ENCODE data around the gene CNOT4. TPM values are rescaled to one million over a fixed set of nuclear protein-coding genes. Genes with fewer than 3 reads are reported as not detected.
"Not testable (repeated sequence)": the region's sequence is repeated elsewhere in the genome, so short reads cannot be mapped to it uniquely, and the experiment has no call there.

The CNOT4 gene
- total and polyA plus RNA-seq, 5 donors, result 9.9 to 33.1 (median 28.3) TPM

GRCh38 chr7:135449436-135449835, 60.5 kb downstream of the CNOT4 start:
- H3K9me3 ChIP-seq (ENCODE audit: control insufficient read depth, low read length), result no peaks in the 10 kb centered on the region
- no peaks in the 10 kb centered on the region for H3K27me3 ChIP-seq (ENCODE audit: control insufficient read depth, insufficient read depth)
- H3K27ac ChIP-seq (ENCODE audit: low read length), result no peak overlapping the region
- intact Hi-C loops (cut with DNase I), result no loop called here
- DNase-seq (no peak), ATAC-seq (no peak)
- H3K4me3 ChIP-seq (ENCODE audit: low read length), result no peak overlapping the region
- peaks cover 3% of the 10 kb centered on the region for H3K4me1 ChIP-seq (ENCODE audit: control insufficient read depth, insufficient read depth, low read length)

DNA sequence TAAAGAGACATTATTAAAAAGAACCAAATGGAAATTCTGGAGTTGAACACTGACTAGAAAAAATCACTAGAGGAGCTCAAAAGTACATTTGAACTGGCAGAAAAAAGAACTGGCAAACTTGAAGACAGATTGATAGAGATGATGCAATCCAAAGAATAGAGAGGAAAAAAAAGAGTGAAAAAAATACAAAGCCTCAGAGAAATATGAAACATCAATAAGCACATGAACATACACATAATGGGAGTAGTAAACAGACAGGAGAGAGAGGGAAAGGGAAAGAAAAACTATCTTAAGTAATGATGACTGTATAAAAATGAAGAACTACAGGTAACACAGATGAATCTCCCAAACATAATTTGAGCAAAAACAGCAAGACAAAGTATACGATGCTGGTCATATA, 61.1 kb downstream of the CNOT4 start:
- Histone ChIP-seq H3K27me3 (ENCODE audit: control insufficient read depth, insufficient read depth) (no peaks in the 10 kb centered on the region), H3K4me1 (ENCODE audit: control insufficient read depth, insufficient read depth, low read length) (peaks cover 3% of the 10 kb centered on the region), H3K27ac (ENCODE audit: low read length) (no peak overlapping the region), H3K4me3 (ENCODE audit: low read length) (no peak overlapping the region), H3K9me3 (ENCODE audit: control insufficient read depth, low read length) (no peaks in the 10 kb centered on the region)
- intact Hi-C loops (cut with DNase I), result no loop called here
- DNase-seq (no peak), ATAC-seq (no peak)
- 72% methylated on average over 1 of the region's 1 CpG for WGBS

DNA sequence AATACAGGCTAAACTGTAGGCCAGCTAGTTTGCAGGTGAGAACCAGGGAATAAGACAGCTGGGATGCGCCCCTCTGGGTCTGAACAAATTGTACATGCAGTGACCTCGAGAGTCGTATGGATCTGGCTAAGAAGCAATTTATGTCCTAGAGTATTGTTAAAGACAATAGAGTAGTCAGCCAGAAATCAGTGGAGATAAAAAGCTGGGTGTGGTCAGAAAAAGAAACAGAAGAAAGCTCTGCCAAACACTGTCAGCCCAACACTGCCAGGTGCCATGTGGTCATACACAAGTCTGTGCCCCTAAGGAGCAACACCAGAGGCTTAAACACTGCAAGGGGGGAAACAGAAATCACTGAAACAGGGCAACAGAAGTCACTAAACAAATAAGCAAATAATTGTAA, 62.2 kb downstream of the CNOT4 start:
- ATAC-seq, result peak; percentile 54 to 80
- 67% methylated on average over 3 of the region's 3 CpGs for WGBS
- Histone ChIP-seq H3K4me3 (ENCODE audit: low read length) (no peak overlapping the region), H3K9me3 (ENCODE audit: control insufficient read depth, low read length) (no peaks in the 10 kb centered on the region), H3K27me3 (ENCODE audit: control insufficient read depth, insufficient read depth) (no peaks in the 10 kb centered on the region), H3K27ac (ENCODE audit: low read length) (no peak overlapping the region), H3K4me1 (ENCODE audit: control insufficient read depth, insufficient read depth, low read length) (peaks cover 3% of the 10 kb centered on the region)
- DNase-seq, result peak in 2 of 3 donors; percentile 23 to 42
- intact Hi-C loops (cut with DNase I), result no loop called here

DNA sequence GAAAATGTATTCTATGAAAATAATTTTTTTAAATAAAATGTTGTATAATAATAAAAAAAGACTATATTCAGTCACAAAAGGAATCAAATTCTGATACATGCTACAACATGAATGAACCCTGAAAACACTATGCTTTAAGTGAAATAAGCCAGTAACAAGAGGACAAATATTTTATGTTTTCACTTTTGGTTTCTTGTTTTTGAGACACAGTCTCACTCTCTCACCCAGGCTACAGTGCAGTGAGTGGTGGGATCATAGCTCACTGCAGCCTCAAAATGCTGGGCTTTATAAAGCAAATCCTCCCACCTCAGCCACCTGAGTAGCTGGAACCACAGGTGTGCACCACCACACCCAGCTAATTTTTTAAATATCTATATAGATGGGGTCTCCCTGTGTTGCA, 64.2 kb downstream of the CNOT4 start:
- DNase-seq (no peak), ATAC-seq (no peak)
- no peaks in the 10 kb centered on the region for H3K9me3 ChIP-seq (ENCODE audit: control insufficient read depth, low read length)
- H3K4me1 ChIP-seq (ENCODE audit: control insufficient read depth, insufficient read depth, low read length), result peaks cover 3% of the 10 kb centered on the region
- intact Hi-C loops (cut with DNase I), result no loop called here
- H3K27me3 ChIP-seq (ENCODE audit: control insufficient read depth, insufficient read depth), result no peaks in the 10 kb centered on the region
- no peak overlapping the region for H3K4me3 ChIP-seq (ENCODE audit: low read length)
- H3K27ac ChIP-seq (ENCODE audit: low read length), result no peak overlapping the region

- intact Hi-C loops (cut with DNase I); H3K9me3 ChIP-seq (ENCODE audit: control insufficient read depth, low read length); ATAC-seq; DNase-seq; H3K27ac ChIP-seq (ENCODE audit: low read length); H3K4me1 ChIP-seq (ENCODE audit: control insufficient read depth, insufficient read depth, low read length); H3K4me3 ChIP-seq (ENCODE audit: low read length); H3K27me3 ChIP-seq (ENCODE audit: control insufficient read depth, insufficient read depth): not testable (repeated sequence)
- 92% methylated on average over 2 of the region's 2 CpGs for WGBS
Observed at GRCh38 chr7:135445266-135445665, 64.6 kb downstream of the CNOT4 start.

DNA sequence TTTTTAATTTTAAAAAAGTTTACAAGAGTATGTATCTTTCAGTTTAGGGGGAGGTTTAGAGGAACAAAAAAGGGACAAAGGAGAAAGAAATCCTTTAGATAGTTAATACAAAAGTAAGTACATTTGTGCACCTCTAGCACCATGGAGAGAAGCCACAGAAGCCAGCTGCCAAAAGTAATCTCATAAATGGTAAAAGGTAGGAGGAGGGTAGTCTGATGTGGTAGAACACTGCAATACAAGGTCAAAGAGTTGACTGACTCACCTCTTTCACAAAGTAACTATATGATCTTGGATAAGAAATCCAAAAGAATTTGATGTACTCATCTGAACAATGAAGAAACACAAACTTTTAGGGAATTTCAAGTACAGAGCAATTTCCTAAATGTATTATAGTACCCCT, 68.1 kb downstream of the CNOT4 start:
- H3K4me3 ChIP-seq (ENCODE audit: low read length), result no peak overlapping the region
- no peak overlapping the region for H3K27ac ChIP-seq (ENCODE audit: low read length)
- ATAC-seq (no peak), DNase-seq (no peak)
- H3K4me1 ChIP-seq (ENCODE audit: control insufficient read depth, insufficient read depth, low read length), result peaks cover 1% of the 10 kb centered on the region
- intact Hi-C loops (cut with DNase I), result no loop called here
- no peaks in the 10 kb centered on the region for H3K9me3 ChIP-seq (ENCODE audit: control insufficient read depth, low read length)
- H3K27me3 ChIP-seq (ENCODE audit: control insufficient read depth, insufficient read depth), result no peaks in the 10 kb centered on the region

GRCh38 chr7:135434047-135434446, 75.9 kb downstream of the CNOT4 start:
- Histone ChIP-seq H3K4me3 (ENCODE audit: low read length) (no peak overlapping the region), H3K27ac (ENCODE audit: low read length) (no peak overlapping the region), H3K4me1 (ENCODE audit: control insufficient read depth, insufficient read depth, low read length) (no peaks in the 10 kb centered on the region), H3K27me3 (ENCODE audit: control insufficient read depth, insufficient read depth) (no peaks in the 10 kb centered on the region), H3K9me3 (ENCODE audit: control insufficient read depth, low read length) (no peaks in the 10 kb centered on the region)
- DNase-seq (no peak), ATAC-seq (no peak)
- intact Hi-C loops (cut with DNase I), result no loop called here
- WGBS, result 93% methylated on average over 4 of the region's 4 CpGs

DNA sequence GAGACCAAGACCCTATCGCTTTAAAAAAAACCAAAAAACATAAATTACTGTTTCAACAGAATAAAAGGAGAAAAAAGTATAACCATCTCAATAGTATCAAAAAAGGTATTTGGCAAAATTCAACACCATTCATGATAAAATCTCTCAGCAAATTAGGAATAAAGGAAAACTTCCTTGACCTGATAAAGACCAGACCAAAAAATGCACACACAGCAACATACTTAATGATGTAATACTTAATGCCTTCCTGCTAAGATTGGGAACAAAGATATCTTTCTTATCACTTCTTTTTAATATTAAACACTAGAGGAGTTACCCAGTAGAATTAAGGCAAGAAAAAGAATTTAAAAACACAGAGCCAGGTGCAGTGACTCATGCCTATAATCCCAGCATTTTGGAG, 79.3 kb downstream of the CNOT4 start:
- DNase-seq (no peak), ATAC-seq (no peak)
- no peak overlapping the region for H3K4me3 ChIP-seq (ENCODE audit: low read length)
- H3K27ac ChIP-seq (ENCODE audit: low read length), result no peak overlapping the region
- intact Hi-C loops (cut with DNase I), result no loop called here
- H3K9me3 ChIP-seq (ENCODE audit: control insufficient read depth, low read length), result no peaks in the 10 kb centered on the region
- H3K4me1 ChIP-seq (ENCODE audit: control insufficient read depth, insufficient read depth, low read length), result no peaks in the 10 kb centered on the region
- no peaks in the 10 kb centered on the region for H3K27me3 ChIP-seq (ENCODE audit: control insufficient read depth, insufficient read depth)
- 92% methylated on average over 1 of the region's 1 CpG for WGBS

DNA sequence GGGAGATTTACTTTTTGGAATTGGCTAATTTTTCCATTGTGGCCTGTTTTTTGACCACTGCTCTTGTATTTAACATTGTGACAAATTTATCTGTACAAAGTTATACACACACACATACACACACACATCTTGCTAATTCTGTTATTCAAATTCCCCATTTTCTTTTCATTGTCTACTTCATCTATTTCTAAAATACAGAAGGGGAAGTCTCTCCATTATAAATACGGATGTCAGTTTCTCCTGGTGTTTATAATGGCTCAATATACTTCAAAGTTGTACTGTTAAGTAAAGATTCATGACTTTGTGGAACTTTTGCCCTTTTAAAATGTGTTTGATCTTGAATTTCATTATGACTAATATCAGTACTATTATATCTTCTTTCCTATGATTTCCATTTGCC, 81.0 kb downstream of the CNOT4 start:
- no peaks in the 10 kb centered on the region for H3K9me3 ChIP-seq (ENCODE audit: control insufficient read depth, low read length)
- H3K27ac ChIP-seq (ENCODE audit: low read length), result no peak overlapping the region
- intact Hi-C loops (cut with DNase I), result no loop called here
- H3K4me3 ChIP-seq (ENCODE audit: low read length), result no peak overlapping the region
- no peak for ATAC-seq
- no peaks in the 10 kb centered on the region for H3K27me3 ChIP-seq (ENCODE audit: control insufficient read depth, insufficient read depth)
- no peaks in the 10 kb centered on the region for H3K4me1 ChIP-seq (ENCODE audit: control insufficient read depth, insufficient read depth, low read length)
- no peak for DNase-seq
- 69% methylated on average over 1 of the region's 1 CpG for WGBS

DNA sequence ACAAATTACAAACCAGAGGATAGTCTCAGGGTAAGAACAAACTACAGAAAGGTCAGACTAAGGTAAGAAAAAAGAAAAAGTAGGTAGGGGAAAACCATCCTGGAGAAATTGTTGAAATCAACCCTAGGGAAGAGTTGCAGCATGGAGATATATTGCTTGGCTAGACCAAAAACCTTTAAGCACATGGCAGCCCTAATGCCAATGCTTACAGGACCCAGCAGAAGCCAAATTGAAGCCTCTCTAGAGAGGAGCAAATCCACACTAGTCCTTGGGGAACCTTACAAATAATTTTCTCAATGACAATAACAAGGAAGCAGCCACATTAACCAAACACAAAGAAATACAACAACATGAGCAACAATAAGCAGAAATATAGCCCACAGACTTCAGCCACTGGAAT, 81.9 kb downstream of the CNOT4 start:
- no peak overlapping the region for H3K4me3 ChIP-seq (ENCODE audit: low read length)

DNA sequence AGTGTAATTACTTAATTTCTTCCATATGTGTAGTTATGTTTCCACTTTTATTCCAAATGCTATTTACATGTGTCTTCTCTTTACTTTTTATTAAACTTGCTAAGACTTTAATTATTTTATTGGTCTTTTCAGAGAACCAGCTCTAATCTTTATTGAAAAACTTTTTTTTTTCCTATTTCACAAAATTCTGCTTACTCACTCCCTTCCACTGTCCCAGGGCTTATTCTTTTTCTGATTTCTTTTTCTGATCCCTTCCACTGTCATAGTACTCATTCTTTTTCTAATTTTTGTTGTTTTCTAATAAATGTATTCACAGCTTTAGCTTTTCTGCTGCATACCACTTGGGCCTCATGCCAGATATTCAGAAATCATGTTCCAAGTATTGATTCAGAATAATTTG, 82.7 kb downstream of the CNOT4 start:
- no peak for DNase-seq
- intact Hi-C loops (cut with DNase I), result no loop called here
- no peak overlapping the region for H3K27ac ChIP-seq (ENCODE audit: low read length)
- H3K9me3 ChIP-seq (ENCODE audit: control insufficient read depth, low read length), result no peaks in the 10 kb centered on the region
- ATAC-seq, result no peak
- no peaks in the 10 kb centered on the region for H3K27me3 ChIP-seq (ENCODE audit: control insufficient read depth, insufficient read depth)
- no peak overlapping the region for H3K4me3 ChIP-seq (ENCODE audit: low read length)
- H3K4me1 ChIP-seq (ENCODE audit: control insufficient read depth, insufficient read depth, low read length), result no peaks in the 10 kb centered on the region

More for the DNA sequence above, 81.9 kb downstream of the CNOT4 start:
- no peak for DNase-seq
- intact Hi-C loops (cut with DNase I), result no loop called here
- Histone ChIP-seq H3K27ac (ENCODE audit: low read length) (no peak overlapping the region), H3K4me1 (ENCODE audit: control insufficient read depth, insufficient read depth, low read length) (no peaks in the 10 kb centered on the region), H3K9me3 (ENCODE audit: control insufficient read depth, low read length) (no peaks in the 10 kb centered on the region), H3K27me3 (ENCODE audit: control insufficient read depth, insufficient read depth) (no peaks in the 10 kb centered on the region)
- no peak for ATAC-seq

DNA sequence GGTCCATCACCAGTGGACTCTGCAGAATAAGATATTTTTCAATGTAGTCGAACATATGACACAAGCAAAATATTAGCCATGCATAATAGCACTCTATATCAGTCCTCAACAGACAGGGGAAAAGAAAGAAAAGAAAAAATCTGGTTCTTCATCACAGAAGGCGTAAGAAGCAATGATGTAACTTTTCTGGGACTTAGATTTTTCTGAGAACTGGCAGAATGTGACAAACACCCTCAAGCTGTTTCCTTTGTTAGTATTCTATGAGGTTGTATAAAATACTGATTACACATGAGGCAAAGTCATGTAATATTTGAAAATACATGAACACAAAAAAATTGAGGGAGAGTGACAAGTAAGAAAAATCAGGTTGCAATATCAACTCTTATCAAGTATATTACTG, 84.9 kb downstream of the CNOT4 start:
- H3K27ac ChIP-seq (ENCODE audit: low read length), result no peak overlapping the region
- intact Hi-C loops (cut with DNase I), result no loop called here
- no peaks in the 10 kb centered on the region for H3K4me1 ChIP-seq (ENCODE audit: control insufficient read depth, insufficient read depth, low read length)
- no peaks in the 10 kb centered on the region for H3K27me3 ChIP-seq (ENCODE audit: control insufficient read depth, insufficient read depth)
- H3K4me3 ChIP-seq (ENCODE audit: low read length), result no peak overlapping the region
- 85% methylated on average over 2 of the region's 2 CpGs for WGBS
- no peak for DNase-seq
- ATAC-seq, result no peak
- no peaks in the 10 kb centered on the region for H3K9me3 ChIP-seq (ENCODE audit: control insufficient read depth, low read length)
